GM18861 (cell line): ENCODE results near the gene IFT88.
"Not testable (repeated sequence)": the region's sequence is repeated elsewhere in the genome, so short reads cannot be mapped to it uniquely, and the experiment has no call there.

ENCODE experiments used
- ATAC-seq: cut with Tn5 transposase; IDR thresholded peaks from one replicate; pipeline ENCODE4 v1.9.1; 2021; ENCODE audit not compliant: unreplicated experiment

Gene IFT88

GRCh38 chr13:20623000-20623399 lies 56.0 kb downstream of the IFT88 start:
- no peak for ATAC-seq

GRCh38 chr13:20624213-20624612 lies 57.3 kb downstream of the IFT88 start:
- ATAC-seq: no peak

- no peak for ATAC-seq
These were observed 66.8 kb downstream of the IFT88 start for GRCh38 chr13:20633802-20634201.

GRCh38 chr13:20636079-20636478 lies 69.1 kb downstream of the IFT88 start:
- no peak for ATAC-seq

GRCh38 chr13:20637811-20638210 lies 70.9 kb downstream of the IFT88 start:
- no peak for ATAC-seq

- no peak for ATAC-seq
These were observed 80.8 kb downstream of the IFT88 start for GRCh38 chr13:20647758-20648157.

- ATAC-seq: no peak
These were observed 86.0 kb downstream of the IFT88 start for GRCh38 chr13:20652946-20653345.

GRCh38 chr13:20654156-20654555 lies 87.2 kb downstream of the IFT88 start:
- ATAC-seq: no peak

- ATAC-seq: no peak
These were observed 91.6 kb downstream of the IFT88 start for GRCh38 chr13:20658451-20659040.

GRCh38 chr13:20664351-20664750 lies 97.4 kb downstream of the IFT88 start:
- ATAC-seq: no peak

GRCh38 chr13:20666948-20667347 lies 100.0 kb downstream of the IFT88 start:
- no peak for ATAC-seq

- no peak for ATAC-seq
These were observed 101.0 kb downstream of the IFT88 start for GRCh38 chr13:20667857-20668437.

- ATAC-seq: no peak
These were observed 102.2 kb downstream of the IFT88 start for GRCh38 chr13:20669162-20669561.

GRCh38 chr13:20671789-20672188 lies 104.8 kb downstream of the IFT88 start:
- no peak for ATAC-seq

GRCh38 chr13:20672772-20673171 lies 105.8 kb downstream of the IFT88 start:
- ATAC-seq: no peak

- no peak for ATAC-seq
These were observed 106.8 kb downstream of the IFT88 start for GRCh38 chr13:20673715-20674114.

- no peak for ATAC-seq
These were observed 109.3 kb downstream of the IFT88 start for GRCh38 chr13:20676213-20676612.

GRCh38 chr13:20678606-20679005 lies 111.6 kb downstream of the IFT88 start:
- ATAC-seq: not testable (repeated sequence)

GRCh38 chr13:20679879-20680278 lies 112.9 kb downstream of the IFT88 start:
- no peak for ATAC-seq

- ATAC-seq: no peak
These were observed 113.6 kb downstream of the IFT88 start for GRCh38 chr13:20680416-20681080.

GRCh38 chr13:20681481-20681880 lies 114.5 kb downstream of the IFT88 start:
- ATAC-seq: not testable (repeated sequence)

- ATAC-seq: no peak
These were observed 115.1 kb downstream of the IFT88 start for GRCh38 chr13:20682061-20682460.

- no peak for ATAC-seq
These were observed 117.1 kb downstream of the IFT88 start for GRCh38 chr13:20684041-20684440.
